ENCODE results near the gene FOXQ1. TPM values are rescaled to one million over a fixed set of nuclear protein-coding genes. Genes with fewer than 3 reads are reported as not detected.

FOXQ1 gene
- total and polyA plus RNA-seq, 2 of the 13 experiments (the other 11 are each of a cell fraction or from before 2014, with no cell fraction given): 35.2 to 39.8 TPM

- Histone ChIP-seq H3K36me3 (replicated peaks in 1 of 2; ENCODE audit: control insufficient read depth in 1 of 2, insufficient read depth in 2 of 2, low read length in 2 of 2) (no peaks in the 10 kb centered on the region), H4K20me1 (ENCODE audit: insufficient read depth, low read length) (no peaks in the 10 kb centered on the region), H3K9me3 (ENCODE audit: low read length) (no peaks in the 10 kb centered on the region), H3K9ac (ENCODE audit: insufficient read depth, low read depth, low read length) (no peak overlapping the region), H3K27ac (ENCODE audit: extremely low read length, insufficient read depth, low read length) (no peak overlapping the region), H2AFZ (ENCODE audit: low read length) (no peak overlapping the region), H3K4me1 (ENCODE audit: insufficient read depth, low read length) (peaks cover 31% of the 10 kb centered on the region), H3K27me3 (ENCODE audit: control insufficient read depth in 1 of 2, insufficient read depth in 2 of 2, low read length in 2 of 2) (no peaks in the 10 kb centered on the region), H3K79me2 (ENCODE audit: insufficient read depth, low read length) (no peaks in the 10 kb centered on the region), H3K4me2 (ENCODE audit: low read depth, low read length) (no peak overlapping the region), H3K4me3 (replicated peaks in 1 of 3; ENCODE audit: insufficient read depth in 1 of 3, low read depth in 2 of 3, low read length in 3 of 3) (no peak overlapping the region)
- WGBS (ENCODE audit: low lambda C conversion rate): 96% methylated on average over 7 of the region's 7 CpGs
- ChIA-PET POLR2A (no interaction called here), CTCF (ENCODE audit: low intra/inter-chr PET ratio, low total read pairs) (no interaction called here)
- intact Hi-C loops (cut with micrococcal nuclease; ENCODE audit: unreplicated experiment) (no loop called here), in situ Hi-C loops (cut with HindIII; ENCODE audit: extremely low pct_ligation_motif_present, low pct_unique_long_range_greater_than_20kb) (no loop called here)
- no peak for FAIRE-seq
- BruUV-seq (replicated peaks): no TSS peak
- ATAC-seq: no peak
- no peak for TF ChIP-seq TRAFD1 (CRISPR knock-in tag; IDR thresholded peaks at IDR 0.05; ENCODE audit: borderline replicate concordance)
- no peak for TF ChIP-seq SOX5 (CRISPR knock-in tag; IDR thresholded peaks at IDR 0.05; ENCODE audit: borderline replicate concordance)
- TF ChIP-seq HES4 (CRISPR knock-in tag; IDR thresholded peaks at IDR 0.05; ENCODE audit: borderline replicate concordance): no peak
- TF ChIP-seq, protein P1, sequence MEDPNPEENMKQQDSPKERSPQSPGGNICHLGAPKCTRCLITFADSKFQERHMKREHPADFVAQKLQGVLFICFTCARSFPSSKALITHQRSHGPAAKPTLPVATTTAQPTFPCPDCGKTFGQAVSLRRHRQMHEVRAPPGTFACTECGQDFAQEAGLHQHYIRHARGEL (CRISPR knock-in tag; IDR thresholded peaks at IDR 0.05): no peak
- no peak for TF ChIP-seq ZNF713 (CRISPR knock-in tag; IDR thresholded peaks at IDR 0.05)
- no peak for TF ChIP-seq ZNF20 (CRISPR knock-in tag; IDR thresholded peaks at IDR 0.05)
- no peak for TF ChIP-seq CEBPG (CRISPR knock-in tag; IDR thresholded peaks at IDR 0.05)
- no peak for TF ChIP-seq ZNF766 (CRISPR knock-in tag; IDR thresholded peaks at IDR 0.05; ENCODE audit: borderline replicate concordance)
- no peak for TF ChIP-seq ATF7-NPFF (CRISPR knock-in tag; IDR thresholded peaks at IDR 0.05; ENCODE audit: low read depth)
- TF ChIP-seq, protein P2, sequence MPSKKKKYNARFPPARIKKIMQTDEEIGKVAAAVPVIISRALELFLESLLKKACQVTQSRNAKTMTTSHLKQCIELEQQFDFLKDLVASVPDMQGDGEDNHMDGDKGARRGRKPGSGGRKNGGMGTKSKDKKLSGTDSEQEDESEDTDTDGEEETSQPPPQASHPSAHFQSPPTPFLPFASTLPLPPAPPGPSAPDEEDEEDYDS (CRISPR knock-in tag; IDR thresholded peaks at IDR 0.05): no peak
- no peak for TF ChIP-seq HOXA7 (CRISPR knock-in tag; IDR thresholded peaks at IDR 0.05)
- no peak for TF ChIP-seq TEAD3 (CRISPR knock-in tag; optimal IDR thresholded peaks at IDR 0.05; ENCODE audit: borderline replicate concordance)
- no peak for TF ChIP-seq MED8 (CRISPR knock-in tag; IDR thresholded peaks at IDR 0.05; ENCODE audit: insufficient replicate concordance)
- TF ChIP-seq RFXANK (CRISPR knock-in tag; IDR thresholded peaks at IDR 0.05): no peak
- no peak for DNase-seq (ENCODE audit: low spot score)
These were observed 24.8 kb upstream of the FOXQ1 start for GRCh38 chr6:1287103-1287591.
